Liver (tissue), 9 donors: ENCODE data around the gene TERB1. TPM values are rescaled to one million over a fixed set of nuclear protein-coding genes. Genes with fewer than 3 reads are reported as not detected.

Experiments
- DNase-seq: peaks from one replicate; pipeline ENCODE4 v3.0.0-alpha.2; 2017; ENCODE audit warnings: low spot score
- H3K27ac ChIP-seq, 2 donors: one replicate each; pipeline ENCODE4 v1.7.0; 2013; ENCODE audit warnings: inconsistent platforms in 2 of 2, low read length in 2 of 2, control low read depth in 1 of 2, low read depth in 1 of 2, mild to moderate bottlenecking in 1 of 2
- H3K27me3 ChIP-seq, 4 donors: one replicate each; pipeline versions ENCODE4 v1.6.1 to v1.7.0; 2013; ENCODE audit warnings: low read length in 3 of 4, inconsistent platforms in 1 of 4, mild to moderate bottlenecking in 1 of 4, moderate library complexity in 1 of 4; ENCODE audit not compliant: control insufficient read depth in 4 of 4, insufficient read depth in 4 of 4
- H3K36me3 ChIP-seq, 4 donors: one replicate each; pipeline versions ENCODE4 v1.6.1 to v1.7.0; 2013; ENCODE audit warnings: low read length in 3 of 4, mild to moderate bottlenecking in 3 of 4, low read depth in 1 of 4, moderate library complexity in 1 of 4; ENCODE audit not compliant: control insufficient read depth in 4 of 4, insufficient read depth in 3 of 4
- H3K4me1 ChIP-seq, 4 donors: one replicate each; pipeline versions ENCODE4 v1.6.1 to v1.7.0; 2013; ENCODE audit warnings: low read length in 3 of 4, mild to moderate bottlenecking in 3 of 4, moderate library complexity in 1 of 4; ENCODE audit not compliant: control insufficient read depth in 4 of 4, insufficient read depth in 4 of 4
- H3K4me3 ChIP-seq, 3 donors: one replicate each; pipeline versions ENCODE4 v1.6.1 to v1.7.0; 2013; ENCODE audit warnings: low read length in 3 of 3, control low read depth in 1 of 3, low read depth in 1 of 3, mild to moderate bottlenecking in 1 of 3
- H3K9ac ChIP-seq, 2 donors: one replicate each; pipeline ENCODE4 v1.7.0; 2013; ENCODE audit warnings: low read length in 2 of 2, mild to moderate bottlenecking in 2 of 2, moderate library complexity in 2 of 2, control low read depth in 1 of 2, low read depth in 1 of 2
- H3K9me3 ChIP-seq, 4 donors: one replicate each; pipeline versions ENCODE4 v1.6.1 to v1.7.0; 2013; ENCODE audit warnings: low read length in 3 of 4; ENCODE audit not compliant: control insufficient read depth in 4 of 4
- ATF3 ChIP-seq: IDR thresholded peaks from 2 replicates; pipeline ENCODE4 v1.6.1; 2016; ENCODE audit warnings: antibody characterized with exemption
- EGR1 ChIP-seq, 2 donors: IDR thresholded peaks; 2 replicates each; pipeline ENCODE4 v1.6.1; 2016 to 2018; ENCODE audit warnings: antibody characterized with exemption in 2 of 2, low read depth in 2 of 2
- FOXA1 ChIP-seq: IDR thresholded peaks from 2 replicates; pipeline ENCODE4 v1.6.1; 2016; ENCODE audit warnings: antibody characterized with exemption
- FOXA2 ChIP-seq: IDR thresholded peaks from 2 replicates; pipeline ENCODE4 v1.6.1; 2016; ENCODE audit warnings: antibody characterized with exemption
- GABPA ChIP-seq, 2 donors: IDR thresholded peaks in 1 of 2; conservative IDR thresholded peaks in 1 of 2; 2 replicates each; pipeline ENCODE4 v1.6.1; 2016; ENCODE audit warnings: antibody characterized with exemption in 2 of 2, mild to moderate bottlenecking in 1 of 2, moderate library complexity in 1 of 2
- HNF4A ChIP-seq, 2 donors: conservative IDR thresholded peaks; 2 replicates each; pipeline ENCODE4 v1.6.1; 2016; ENCODE audit warnings: antibody characterized with exemption in 2 of 2, mild to moderate bottlenecking in 2 of 2
- HNF4G ChIP-seq: IDR thresholded peaks from 2 replicates; pipeline ENCODE4 v1.6.1; 2016; ENCODE audit warnings: antibody characterized with exemption
- JUND ChIP-seq, 2 donors: IDR thresholded peaks; 2 replicates each; pipeline ENCODE4 v1.6.1; 2016; ENCODE audit warnings: antibody characterized with exemption in 2 of 2
- NR2F2 ChIP-seq: IDR thresholded peaks from 2 replicates; pipeline ENCODE4 v1.6.1; 2016; ENCODE audit warnings: antibody characterized with exemption
- RAD21 ChIP-seq, 2 donors: IDR thresholded peaks; 2 replicates each; pipeline ENCODE4 v1.6.1; 2016; ENCODE audit warnings: antibody characterized with exemption in 2 of 2, mild to moderate bottlenecking in 2 of 2
- RXRA ChIP-seq, 2 donors: IDR thresholded peaks; 2 replicates each; pipeline ENCODE4 v1.6.1; 2017 to 2018; ENCODE audit warnings: antibody characterized with exemption in 2 of 2, mild to moderate bottlenecking in 1 of 2
- SP1 ChIP-seq: IDR thresholded peaks from 2 replicates; pipeline ENCODE4 v1.6.1; 2018; ENCODE audit warnings: antibody characterized with exemption, mild to moderate bottlenecking
- TAF1 ChIP-seq: conservative IDR thresholded peaks from 2 replicates; pipeline ENCODE4 v1.6.1; 2016; ENCODE audit warnings: antibody characterized with exemption, mild to moderate bottlenecking
- YY1 ChIP-seq: IDR thresholded peaks from 2 replicates; pipeline ENCODE4 v1.6.1; 2016; ENCODE audit warnings: antibody characterized with exemption, mild to moderate bottlenecking
- WGBS: extraction: QIAGEN DNeasy Blood & Tissue Kit; methylation state at CpG from one replicate; pipeline ENCODE4 v1.1.7; 2013; 5-methylcytosine and 5-hydroxymethylcytosine counted together
- polyA plus RNA-seq, 2 donors: library from polyadenylated mRNA; stranded (reverse) in 1 of 2; unstranded in 1 of 2; fragments of 200-250 nt in 1 of 2; fragments of >200 nt in 1 of 2; fragmentation: Nextera tagmentation in 1 of 2; extraction: Ambion mirVana in 1 of 2; gene quantifications; one replicate each; pipeline versions ENCODE4 v1.2.1 to v1.2.3, GENCODE V29; 2013 to 2015
- total RNA-seq, 2 donors: library from RNA; depleted of rRNA; stranded (reverse); fragments of >200 nt; gene quantifications; one replicate each; pipeline ENCODE4 v1.2.3, GENCODE V29; 2014
- TF ChIP-seq, protein P1 (sequence below): IDR thresholded peaks from 2 replicates; pipeline ENCODE4 v1.6.1; 2016; ENCODE audit warnings: antibody characterized with exemption
- TF ChIP-seq, protein P2 (sequence below): IDR thresholded peaks from 2 replicates; pipeline ENCODE4 v1.6.1; 2016; ENCODE audit warnings: antibody characterized with exemption
- TF ChIP-seq, protein P3 (sequence below): fragments of 150-350 bp; IDR thresholded peaks from 2 replicates; pipeline ENCODE4 v1.5.1; 2017; ENCODE audit warnings: improper control_type of control experiment, low read depth, low read length; ENCODE audit not compliant: missing input control
- donor health status: healthy.
- donor health status: healthy.
- donor health status: healthy.
- donor health status: healthy.
- donor health status: healthy.

Gene TERB1
- total and polyA plus RNA-seq, 4 donors, result 0.08 to 0.17 TPM; not detected in 2

DNA sequence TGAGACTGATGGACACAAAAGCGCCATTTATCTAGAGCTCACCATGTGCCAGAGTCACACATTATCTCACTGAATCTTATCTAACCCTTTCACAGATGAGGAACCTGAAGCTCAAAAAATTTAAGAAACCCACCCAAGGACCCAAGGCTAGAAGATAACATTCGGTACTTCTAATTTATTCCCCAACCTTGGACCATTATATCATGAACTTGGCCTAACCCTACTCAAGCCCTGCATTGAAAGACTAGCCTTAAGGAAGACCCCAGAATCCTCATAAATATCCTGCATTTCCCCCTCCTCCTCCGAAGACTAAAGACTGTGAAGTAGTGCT is 49.4 kb downstream of the TERB1 start:
- H3K27me3 ChIP-seq, result no peaks in the 10 kb centered on the region
- H3K27ac ChIP-seq, result no peak overlapping the region
- H3K4me3 ChIP-seq, result peak overlapping the region in 2 of 3 donors; percentile 52 to 93
- peaks cover 0 to 19% (median 11%) of the 10 kb centered on the region in 4 donors for H3K36me3 ChIP-seq
- no peaks in the 10 kb centered on the region for H3K9me3 ChIP-seq
- TF ChIP-seq GABPA (IDR thresholded peaks at IDR 0.05 in 1 of 2, conservative IDR thresholded peaks at IDR 0.05 in 1 of 2) (no peak), FOXA1 (no peak), SP1 (no peak), ATF3 (no peak), EGR1 (IDR thresholded peaks at IDR 0.05; ENCODE audit: low read depth in 2 of 2) (no peak), HNF4A (conservative IDR thresholded peaks at IDR 0.05) (no peak), JUND (IDR thresholded peaks at IDR 0.05) (no peak), RXRA (IDR thresholded peaks at IDR 0.05) (no peak), TAF1 (no peak), FOXA2 (no peak), NR2F2 (no peak), YY1 (no peak), RAD21 (IDR thresholded peaks at IDR 0.05) (no peak), HNF4G (no peak)
- TF ChIP-seq, protein P1, sequence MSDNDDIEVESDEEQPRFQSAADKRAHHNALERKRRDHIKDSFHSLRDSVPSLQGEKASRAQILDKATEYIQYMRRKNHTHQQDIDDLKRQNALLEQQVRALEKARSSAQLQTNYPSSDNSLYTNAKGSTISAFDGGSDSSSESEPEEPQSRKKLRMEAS, result no peak
- TF ChIP-seq, protein P2, sequence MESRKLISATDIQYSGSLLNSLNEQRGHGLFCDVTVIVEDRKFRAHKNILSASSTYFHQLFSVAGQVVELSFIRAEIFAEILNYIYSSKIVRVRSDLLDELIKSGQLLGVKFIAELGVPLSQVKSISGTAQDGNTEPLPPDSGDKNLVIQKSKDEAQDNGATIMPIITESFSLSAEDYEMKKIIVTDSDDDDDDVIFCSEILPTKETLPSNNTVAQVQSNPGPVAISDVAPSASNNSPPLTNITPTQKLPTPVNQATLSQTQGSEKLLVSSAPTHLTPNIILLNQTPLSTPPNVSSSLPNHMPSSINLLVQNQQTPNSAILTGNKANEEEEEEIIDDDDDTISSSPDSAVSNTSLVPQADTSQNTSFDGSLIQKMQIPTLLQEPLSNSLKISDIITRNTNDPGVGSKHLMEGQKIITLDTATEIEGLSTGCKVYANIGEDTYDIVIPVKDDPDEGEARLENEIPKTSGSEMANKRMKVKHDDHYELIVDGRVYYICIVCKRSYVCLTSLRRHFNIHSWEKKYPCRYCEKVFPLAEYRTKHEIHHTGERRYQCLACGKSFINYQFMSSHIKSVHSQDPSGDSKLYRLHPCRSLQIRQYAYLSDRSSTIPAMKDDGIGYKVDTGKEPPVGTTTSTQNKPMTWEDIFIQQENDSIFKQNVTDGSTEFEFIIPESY, result no peak
- TF ChIP-seq, protein P3, sequence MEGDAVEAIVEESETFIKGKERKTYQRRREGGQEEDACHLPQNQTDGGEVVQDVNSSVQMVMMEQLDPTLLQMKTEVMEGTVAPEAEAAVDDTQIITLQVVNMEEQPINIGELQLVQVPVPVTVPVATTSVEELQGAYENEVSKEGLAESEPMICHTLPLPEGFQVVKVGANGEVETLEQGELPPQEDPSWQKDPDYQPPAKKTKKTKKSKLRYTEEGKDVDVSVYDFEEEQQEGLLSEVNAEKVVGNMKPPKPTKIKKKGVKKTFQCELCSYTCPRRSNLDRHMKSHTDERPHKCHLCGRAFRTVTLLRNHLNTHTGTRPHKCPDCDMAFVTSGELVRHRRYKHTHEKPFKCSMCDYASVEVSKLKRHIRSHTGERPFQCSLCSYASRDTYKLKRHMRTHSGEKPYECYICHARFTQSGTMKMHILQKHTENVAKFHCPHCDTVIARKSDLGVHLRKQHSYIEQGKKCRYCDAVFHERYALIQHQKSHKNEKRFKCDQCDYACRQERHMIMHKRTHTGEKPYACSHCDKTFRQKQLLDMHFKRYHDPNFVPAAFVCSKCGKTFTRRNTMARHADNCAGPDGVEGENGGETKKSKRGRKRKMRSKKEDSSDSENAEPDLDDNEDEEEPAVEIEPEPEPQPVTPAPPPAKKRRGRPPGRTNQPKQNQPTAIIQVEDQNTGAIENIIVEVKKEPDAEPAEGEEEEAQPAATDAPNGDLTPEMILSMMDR, result no peak
- no peak for DNase-seq
- 45% methylated on average over 3 of the region's 3 CpGs for WGBS
- H3K4me1 ChIP-seq, result peaks cover 4 to 26% (median 18%) of the 10 kb centered on the region in 4 donors
- H3K9ac ChIP-seq, result peak overlapping the region in 1 of 2 donors; percentile 73

- H3K9ac ChIP-seq, result peak within 1 kb of the TSS; percentile 73 to 88
- WGBS, result under 1% methylated on average over 90 of the region's 90 CpGs
- no peaks in the 10 kb centered on the region for H3K9me3 ChIP-seq
- peak within 1 kb of the TSS; percentile 54 to 96 (median 93) for H3K4me3 ChIP-seq
- DNase-seq, result peak; percentile 84
- H3K27me3 ChIP-seq, result no peaks in the 10 kb centered on the region
- peaks cover 4 to 26% (median 18%) of the 10 kb centered on the region in 4 donors for H3K4me1 ChIP-seq
- peak within 1 kb of the TSS; percentile 52 to 77 for H3K27ac ChIP-seq
- TF ChIP-seq RAD21 (IDR thresholded peaks at IDR 0.05) (peak in 1 of 2 donors; percentile 9), GABPA (IDR thresholded peaks at IDR 0.05 in 1 of 2, conservative IDR thresholded peaks at IDR 0.05 in 1 of 2) (no peak), YY1 (peak; percentile 89)
- TF ChIP-seq, protein P3, result peak; percentile 92
- peaks cover 0 to 23% (median 16%) of the 10 kb centered on the region in 4 donors for H3K36me3 ChIP-seq
Measured at GRCh38 chr16:66751303-66751991, 49.9 kb downstream of the TERB1 start, which contains the start of gene DYNC1LI2. Gene DYNC1LI2, minus strand, starts transcription at chr16:66751609. Its CDS starts 18 bp downstream, at chr16:66751591.
